NCI-H2196 (cell line): ENCODE results near the gene EBI3.
A peak's percentile ranks its signal among the peaks of the same experiment; 100 is the strongest.
"Not testable (repeated sequence)": the region's sequence is repeated elsewhere in the genome, so short reads cannot be mapped to it uniquely, and the experiment has no call there.

Experiments
- DNase-seq: peaks from one replicate; lab custom pipeline; 2025; ENCODE audit not compliant: unreplicated experiment; lab: John Stamatoyannopoulos, UW

The EBI3 gene

DNA sequence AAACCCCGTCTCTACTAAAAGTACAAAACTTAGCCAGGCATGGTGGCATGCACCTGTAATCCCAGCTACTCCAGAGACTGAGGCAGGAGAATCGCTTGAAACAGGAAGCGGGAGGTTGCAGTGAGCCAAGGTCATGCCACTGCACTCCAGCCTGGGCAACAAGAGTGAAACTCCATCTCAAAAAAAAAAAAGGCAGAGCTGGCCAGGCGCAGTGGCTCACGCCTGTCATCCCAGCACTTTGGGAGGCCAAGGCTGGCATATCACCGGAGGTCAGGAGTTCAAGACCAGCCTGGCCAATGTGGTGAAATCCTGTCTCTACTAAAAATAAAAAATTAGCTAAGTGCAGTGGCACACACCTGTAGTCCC lies 45.0 kb downstream of the EBI3 start:
- not testable (repeated sequence) for DNase-seq

DNA sequence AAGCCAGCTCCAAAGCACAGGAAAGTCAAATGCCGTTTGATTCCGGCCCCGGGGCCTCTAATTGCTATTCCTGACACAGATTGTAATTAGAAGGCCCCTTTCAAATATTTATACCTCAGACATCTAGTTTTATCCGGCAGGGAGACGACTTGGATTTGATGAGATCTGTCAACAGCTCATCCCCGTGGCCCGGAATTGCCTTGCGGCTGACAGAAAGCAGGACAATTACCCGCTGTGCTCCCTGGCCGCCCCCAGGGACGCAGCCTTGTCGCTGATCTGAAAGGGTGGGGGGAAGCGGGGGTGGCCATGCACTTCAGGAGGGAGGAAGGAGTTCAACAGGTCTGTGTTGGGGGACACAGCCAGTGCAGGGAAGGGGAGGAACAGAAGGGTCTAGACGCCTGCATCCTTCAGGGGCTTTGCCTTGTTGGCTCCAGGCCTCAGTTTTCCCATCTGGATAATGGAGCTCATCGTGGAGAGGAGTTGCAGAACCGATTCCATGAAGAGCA lies 47.9 kb downstream of the EBI3 start:
- no peak for DNase-seq

- DNase-seq, result no peak
Observed at GRCh38 chr19:4278010-4278409, 48.7 kb downstream of the EBI3 start.

- DNase-seq, result no peak
Observed at GRCh38 chr19:4278419-4279266, 49.3 kb downstream of the EBI3 start, which contains the start of gene SHD. TSS of gene SHD (plus strand) at chr19:4279266. CDS start at chr19:4280064, 798 bp downstream.

- no peak for DNase-seq
Observed at GRCh38 chr19:4279267-4279529, 49.9 kb downstream of the EBI3 start.

GRCh38 chr19:4279530-4280422 lies 50.5 kb downstream of the EBI3 start:
- no peak for DNase-seq

DNA sequence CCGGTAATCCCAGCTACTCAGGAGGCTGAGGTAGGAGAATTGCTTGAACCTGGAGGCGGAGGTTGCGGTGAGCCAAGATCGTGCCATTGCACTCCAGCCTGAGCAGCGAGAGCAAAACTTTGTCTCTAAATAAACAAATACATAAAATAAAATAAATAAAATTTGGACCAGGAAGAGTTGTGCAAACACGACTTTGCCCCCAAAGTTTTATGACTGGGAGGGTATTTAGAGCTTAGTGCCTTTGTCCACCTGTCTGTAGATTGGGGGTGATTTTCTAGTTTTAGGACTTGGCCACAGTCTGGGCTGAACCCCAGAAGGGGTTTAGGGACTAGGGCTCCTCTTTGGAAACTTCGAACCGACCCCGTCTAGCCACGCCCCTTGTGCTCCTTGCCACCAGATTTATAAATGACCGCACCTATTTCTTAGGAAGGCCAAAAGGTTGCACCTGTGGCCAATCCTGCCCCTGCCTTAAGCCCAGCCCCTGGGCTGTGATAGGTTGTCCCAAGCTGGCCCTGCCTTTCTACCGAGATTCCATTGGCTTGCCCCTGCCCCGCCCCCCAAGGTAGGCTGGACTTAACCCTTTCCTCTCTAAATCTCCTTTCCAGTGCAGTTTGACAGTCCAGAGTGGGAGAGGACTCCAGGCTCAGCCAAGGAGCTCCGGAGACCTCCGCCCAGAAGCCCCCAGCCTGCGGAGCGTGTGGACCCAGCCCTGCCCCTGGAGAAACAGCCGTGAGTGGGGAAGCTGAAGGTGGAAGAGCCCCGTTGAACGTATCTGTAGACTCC lies 55.0 kb downstream of the EBI3 start:
- DNase-seq, result peak; percentile 51

DNA sequence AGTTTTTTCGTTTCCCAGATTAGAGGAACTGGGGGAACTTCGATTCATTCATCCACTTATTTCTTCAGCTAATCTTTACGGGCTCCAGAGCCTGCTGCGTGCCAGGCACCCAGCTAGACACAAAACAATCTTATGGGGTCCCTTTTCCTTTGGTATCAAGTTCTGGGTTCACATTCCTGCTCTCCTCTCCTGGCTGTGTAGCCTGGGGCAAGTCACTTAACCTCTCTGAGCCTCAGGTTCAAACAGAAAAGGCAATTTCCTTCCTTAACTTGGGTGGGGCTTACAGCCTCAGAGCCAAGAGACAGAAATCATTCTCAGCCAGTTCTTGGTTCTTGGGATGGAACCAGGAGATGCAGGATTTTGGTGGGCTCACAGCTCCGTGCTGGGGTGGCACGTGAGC lies 55.7 kb downstream of the EBI3 start:
- DNase-seq, result no peak

DNA sequence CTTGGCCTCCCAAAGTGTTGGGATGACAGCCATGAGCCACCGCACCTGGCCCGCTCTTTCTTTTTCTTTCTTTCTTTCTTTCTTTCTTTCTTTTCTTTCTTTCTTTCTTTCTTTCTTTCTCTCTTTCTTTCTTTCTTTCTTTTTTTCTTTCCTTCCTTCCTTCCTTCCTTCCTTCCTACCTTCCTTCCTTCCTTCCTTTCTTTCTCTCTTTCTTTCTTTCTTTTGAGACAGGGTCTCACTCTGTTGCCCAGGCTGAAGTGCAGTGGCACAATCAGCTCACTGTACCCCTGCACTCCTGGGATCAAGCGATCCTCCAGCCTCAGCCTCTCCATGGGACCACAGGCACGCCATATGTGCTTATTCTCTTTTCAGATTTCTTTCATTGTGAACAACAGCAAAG lies 56.8 kb downstream of the EBI3 start:
- not testable (repeated sequence) for DNase-seq
